GM21526 (cell line): ENCODE measurements around the gene TTC1.
A peak's percentile ranks its signal among the peaks of the same experiment; 100 is the strongest.
"Not testable (repeated sequence)": the region's sequence is repeated elsewhere in the genome, so short reads cannot be mapped to it uniquely, and the experiment has no call there.

Experiments used
- ATAC-seq: cut with Tn5 transposase; IDR thresholded peaks from one replicate; pipeline ENCODE4 v1.9.1; 2021; ENCODE audit warnings: moderate library complexity; ENCODE audit not compliant: unreplicated experiment, low FRiP score

TTC1 gene, protein sequence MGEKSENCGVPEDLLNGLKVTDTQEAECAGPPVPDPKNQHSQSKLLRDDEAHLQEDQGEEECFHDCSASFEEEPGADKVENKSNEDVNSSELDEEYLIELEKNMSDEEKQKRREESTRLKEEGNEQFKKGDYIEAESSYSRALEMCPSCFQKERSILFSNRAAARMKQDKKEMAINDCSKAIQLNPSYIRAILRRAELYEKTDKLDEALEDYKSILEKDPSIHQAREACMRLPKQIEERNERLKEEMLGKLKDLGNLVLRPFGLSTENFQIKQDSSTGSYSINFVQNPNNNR

DNA sequence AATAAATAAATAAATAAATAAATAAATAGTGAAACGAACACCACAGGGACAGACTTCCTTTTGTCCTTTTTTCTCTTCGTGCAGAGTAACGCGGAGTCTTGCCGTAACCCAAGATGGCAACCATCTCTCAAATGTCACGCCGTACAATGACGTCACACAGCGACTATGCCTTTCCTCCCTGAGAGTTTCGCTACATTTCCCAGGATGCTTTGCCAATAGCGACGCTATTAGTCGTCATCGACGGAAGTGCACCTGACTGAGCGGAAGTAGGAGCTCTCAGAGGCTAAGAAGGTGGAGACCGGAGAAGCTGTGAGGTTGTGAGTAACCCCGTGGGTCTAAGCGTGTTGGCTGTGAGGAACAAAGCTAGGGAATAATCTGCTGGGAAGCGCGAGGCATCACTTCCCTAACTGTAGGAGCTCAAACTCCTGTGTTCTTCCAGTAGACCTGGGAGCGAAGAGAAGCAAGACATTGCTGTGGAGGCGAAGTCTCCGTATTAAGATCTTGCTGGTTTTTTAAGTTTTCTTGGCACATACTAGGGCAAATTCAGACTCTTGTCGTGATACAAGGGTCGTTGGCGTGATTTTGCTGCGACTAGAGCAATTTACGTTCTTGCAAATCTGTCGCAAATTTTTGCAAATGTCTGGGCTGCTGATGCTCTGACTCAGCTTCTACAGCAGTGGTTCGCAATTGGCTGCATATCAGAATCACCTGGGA lies at the start of gene TTC1:
TSS of gene TTC1 (plus strand) at position 263 of the 714 bp plus-strand sequence. CDS start 1,390 bp downstream, outside the sequence.
- ATAC-seq = peak; percentile 99

DNA sequence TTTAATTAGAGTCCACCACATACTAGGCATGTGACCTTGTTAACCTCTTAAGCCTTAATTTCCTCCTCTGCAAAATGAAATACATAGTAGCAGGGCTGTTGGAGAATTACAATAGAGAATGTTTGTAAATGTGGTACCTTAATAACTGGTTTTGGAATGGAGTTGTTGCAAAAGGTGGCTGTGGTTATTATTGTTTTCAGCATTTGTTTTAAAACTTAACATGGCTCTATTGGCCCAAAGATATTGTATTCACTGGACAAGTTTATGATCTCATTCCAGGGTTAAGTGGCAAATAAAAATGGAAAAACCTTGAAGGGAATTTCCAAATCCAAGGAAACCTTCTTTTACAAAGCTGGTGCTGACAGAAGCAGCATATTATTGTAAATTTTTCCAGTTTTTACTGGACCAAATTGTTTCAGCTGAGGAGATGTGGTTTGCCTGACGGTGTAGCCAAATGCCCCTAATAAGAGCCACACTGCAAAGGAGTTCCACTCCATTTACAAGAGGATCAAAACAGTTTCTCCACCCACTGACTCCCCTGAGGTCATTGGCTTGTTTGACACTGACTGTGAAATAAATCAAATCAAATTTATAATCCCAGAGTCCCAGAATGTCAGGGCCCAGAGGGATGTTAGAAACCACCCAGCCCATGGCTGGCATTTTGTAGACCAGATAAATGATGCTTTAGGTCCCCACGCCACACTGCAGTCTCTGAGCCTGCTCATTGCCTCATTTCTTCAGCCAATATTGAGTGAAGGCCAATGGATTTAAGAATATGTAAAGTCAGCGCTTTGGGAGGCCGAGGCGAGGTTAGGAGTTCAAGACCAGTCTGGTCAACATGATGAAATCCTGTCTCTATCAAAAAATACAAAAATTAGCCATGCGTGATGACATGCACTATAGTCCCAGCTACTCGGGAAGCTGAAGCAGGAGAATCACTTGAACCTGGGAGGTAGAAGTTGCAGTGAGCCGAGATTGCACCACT lies 47.5 kb upstream of the TTC1 start:
- no peak for ATAC-seq

DNA sequence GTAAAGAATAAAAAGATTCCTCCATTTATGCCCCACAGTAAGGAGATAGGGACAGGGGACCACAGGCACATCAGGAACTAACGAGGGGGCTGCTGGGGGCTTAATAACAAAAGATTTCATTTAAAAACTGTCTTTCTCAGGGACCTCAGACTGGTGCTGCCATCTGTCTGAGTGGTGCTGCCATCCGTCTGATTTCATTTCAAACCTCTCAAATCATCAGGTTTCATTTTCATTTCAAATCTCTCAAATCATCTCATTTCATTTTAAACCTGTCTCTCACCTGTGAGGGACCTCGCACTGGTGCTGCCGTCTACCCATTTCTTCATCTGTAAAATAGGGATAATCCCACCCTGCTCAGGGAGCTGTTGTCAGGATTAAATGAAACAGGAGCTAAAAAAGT lies 46.7 kb upstream of the TTC1 start:
- no peak for ATAC-seq

DNA sequence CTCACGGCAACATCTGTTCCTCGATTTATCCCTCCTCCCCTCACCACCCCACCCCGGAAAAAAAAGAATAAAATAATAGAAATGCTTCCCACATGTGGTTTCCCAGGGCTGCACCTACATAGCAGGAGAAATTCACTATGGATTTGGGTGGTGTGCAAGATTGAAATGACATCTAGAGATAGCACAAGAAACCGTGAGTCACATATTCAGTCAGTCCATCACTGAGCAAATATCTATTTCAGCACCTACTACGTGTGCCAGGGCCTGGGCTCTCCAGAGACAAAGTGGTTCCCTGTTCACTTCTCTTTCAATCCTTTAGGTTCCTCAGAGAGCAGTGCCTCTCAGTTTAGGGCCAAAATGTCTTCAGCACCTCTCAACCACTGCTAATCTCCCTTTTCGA lies 45.0 kb upstream of the TTC1 start:
- ATAC-seq = no peak

DNA sequence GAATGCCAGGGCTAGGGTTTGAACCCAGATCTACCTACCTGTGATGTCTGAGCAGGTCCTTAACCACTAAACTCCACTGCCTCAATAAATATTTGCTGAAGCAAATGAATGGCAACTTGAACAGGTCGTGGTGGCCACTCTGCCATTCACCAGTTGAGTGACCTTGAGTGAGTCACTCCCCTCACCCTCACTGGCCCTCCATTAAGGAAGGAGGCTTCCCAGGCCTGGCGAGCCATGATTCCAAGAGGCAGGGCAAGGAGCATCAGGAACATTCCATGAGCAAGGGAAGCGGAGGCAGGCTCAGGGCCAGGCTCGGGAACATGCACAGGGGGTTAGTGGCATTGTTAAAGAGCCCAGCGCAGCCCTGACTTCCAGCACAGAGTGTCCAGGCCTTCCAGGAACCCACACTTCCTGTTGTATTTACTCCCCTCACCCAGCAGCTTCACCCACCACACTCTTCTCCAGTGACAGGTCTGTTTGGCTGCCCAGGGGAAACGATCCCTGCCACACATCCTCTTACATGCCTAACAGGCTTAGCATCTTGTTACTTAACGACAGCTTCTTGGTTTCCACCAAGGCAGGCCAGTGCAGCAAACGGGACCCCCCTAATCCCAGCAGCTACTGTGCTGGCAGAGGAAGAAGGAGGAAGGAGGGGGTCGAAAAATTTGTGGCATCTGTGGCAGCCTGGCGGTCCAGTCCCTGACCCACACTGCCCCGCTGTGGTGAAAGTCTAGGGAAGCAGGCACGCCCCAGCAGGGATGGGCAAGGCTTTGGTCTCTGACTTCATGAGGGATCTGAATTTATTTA lies 43.7 kb upstream of the TTC1 start:
- no peak for ATAC-seq

DNA sequence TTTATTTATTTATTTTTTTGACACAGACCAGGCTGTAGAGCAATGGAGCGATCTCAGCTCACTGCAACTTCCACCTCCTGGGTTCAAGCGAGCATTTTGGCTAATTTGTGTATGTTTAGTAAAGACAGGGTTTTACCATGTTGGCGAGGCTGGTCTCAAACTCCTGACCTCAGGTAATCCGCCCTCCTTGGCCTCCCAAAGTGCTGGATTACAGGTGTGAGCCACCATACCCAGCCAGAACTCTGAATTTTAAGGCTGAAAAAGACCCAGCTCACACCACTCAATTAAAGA lies 43.2 kb upstream of the TTC1 start:
- not testable (repeated sequence) for ATAC-seq

DNA sequence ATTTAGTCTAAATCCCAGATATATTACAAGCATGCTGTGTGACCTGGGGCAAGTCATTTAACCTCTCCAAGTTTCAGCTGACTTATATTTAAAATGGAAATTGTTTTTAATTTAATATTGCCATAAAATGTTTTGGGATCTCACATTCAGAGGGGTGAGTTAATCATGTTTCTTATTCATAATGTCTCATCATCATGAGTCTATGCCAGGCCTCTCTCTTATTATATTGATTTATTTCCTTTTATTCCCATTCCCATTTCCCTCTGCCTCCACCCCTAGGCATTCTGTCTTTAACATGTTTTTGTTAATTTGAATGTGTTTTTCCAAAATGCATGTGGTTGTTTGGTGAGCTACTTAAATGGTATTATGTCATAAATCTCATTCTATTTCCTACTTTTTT lies 39.0 kb upstream of the TTC1 start:
- no peak for ATAC-seq

DNA sequence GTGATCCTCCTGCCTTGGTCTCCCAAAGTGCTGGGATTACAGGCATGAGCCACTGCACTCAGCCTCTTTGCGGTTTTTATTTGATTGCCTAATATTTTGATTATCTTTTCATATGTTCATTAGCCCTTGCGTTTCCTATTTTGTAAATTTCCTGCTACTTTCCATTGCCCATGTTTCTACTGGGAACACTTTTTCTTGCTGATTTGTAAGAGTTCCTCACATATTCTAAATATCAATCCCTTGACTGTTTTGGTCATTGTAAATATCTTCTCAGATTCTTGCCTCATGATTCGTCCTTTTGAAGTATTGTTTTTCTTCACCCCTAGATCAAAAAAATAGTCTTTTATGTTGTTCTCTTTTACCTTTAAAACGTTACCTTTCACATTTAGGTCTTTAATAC lies 37.9 kb upstream of the TTC1 start:
- no peak for ATAC-seq

DNA sequence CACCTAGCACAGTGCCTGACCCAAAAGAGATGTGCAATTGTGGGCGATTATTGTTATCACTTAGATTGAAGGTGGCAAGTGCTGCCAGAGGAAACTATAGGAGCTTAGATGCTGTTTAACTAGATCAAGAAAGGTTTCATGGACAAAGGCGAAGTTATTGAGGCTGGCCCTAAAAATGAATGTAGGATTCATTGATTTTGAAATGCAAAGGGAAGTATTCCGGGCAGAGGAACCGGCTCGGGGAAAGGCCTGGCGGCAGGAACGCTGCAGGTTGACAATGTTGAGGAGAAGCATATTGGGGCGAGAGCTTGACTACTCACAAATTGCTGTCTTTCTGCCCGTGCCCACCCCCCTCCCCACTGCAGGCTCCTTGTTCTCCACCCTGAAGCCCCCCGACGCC lies 37.4 kb upstream of the TTC1 start:
- no peak for ATAC-seq

DNA sequence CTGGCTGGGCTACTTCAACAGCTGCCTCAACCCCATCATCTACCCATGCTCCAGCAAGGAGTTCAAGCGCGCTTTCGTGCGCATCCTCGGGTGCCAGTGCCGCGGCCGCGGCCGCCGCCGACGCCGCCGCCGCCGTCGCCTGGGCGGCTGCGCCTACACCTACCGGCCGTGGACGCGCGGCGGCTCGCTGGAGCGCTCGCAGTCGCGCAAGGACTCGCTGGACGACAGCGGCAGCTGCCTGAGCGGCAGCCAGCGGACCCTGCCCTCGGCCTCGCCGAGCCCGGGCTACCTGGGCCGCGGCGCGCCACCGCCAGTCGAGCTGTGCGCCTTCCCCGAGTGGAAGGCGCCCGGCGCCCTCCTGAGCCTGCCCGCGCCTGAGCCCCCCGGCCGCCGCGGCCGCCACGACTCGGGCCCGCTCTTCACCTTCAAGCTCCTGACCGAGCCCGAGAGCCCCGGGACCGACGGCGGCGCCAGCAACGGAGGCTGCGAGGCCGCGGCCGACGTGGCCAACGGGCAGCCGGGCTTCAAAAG lies 36.9 kb upstream of the TTC1 start:
- ATAC-seq = no peak

DNA sequence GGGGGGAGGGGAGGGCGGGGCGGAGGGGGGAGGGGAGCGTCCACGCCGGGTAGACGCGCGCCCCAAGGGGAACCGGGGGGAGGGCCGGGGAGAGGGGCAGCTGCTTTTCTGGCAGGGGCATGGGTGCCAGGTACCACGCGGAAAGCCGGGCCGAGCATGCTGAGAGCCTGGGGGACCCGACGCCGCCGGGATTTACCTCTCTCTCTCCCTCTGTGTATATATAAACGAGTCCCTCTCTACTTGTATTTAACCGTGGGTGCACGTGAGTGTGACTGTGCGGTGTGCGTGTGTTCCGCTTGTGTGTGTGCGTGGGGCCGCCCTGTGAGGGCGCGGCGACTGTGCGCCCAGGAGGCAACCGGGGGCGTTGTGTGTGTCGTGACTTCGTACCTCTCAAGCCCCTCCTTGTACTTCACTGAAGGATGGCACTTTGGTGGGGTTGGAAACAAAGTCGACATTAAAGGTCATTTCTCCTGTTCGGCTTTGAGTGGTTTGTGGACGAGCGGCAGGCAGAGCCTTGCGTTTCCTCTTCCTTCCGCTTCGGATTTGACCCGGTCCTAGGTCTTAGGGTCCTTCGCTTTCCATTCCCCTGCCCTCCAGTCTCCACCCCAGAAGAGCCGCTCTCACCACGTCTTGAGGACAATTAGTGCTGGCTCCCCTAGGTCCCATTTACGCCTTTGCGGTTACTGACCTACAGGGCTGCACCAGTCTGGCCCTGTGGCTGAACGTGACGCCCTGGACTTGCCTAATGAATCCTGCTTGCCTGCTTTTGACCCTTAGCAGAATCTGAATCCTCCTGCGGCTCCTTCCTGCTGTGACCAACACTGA lies 36.2 kb upstream of the TTC1 start:
- no peak for ATAC-seq

DNA sequence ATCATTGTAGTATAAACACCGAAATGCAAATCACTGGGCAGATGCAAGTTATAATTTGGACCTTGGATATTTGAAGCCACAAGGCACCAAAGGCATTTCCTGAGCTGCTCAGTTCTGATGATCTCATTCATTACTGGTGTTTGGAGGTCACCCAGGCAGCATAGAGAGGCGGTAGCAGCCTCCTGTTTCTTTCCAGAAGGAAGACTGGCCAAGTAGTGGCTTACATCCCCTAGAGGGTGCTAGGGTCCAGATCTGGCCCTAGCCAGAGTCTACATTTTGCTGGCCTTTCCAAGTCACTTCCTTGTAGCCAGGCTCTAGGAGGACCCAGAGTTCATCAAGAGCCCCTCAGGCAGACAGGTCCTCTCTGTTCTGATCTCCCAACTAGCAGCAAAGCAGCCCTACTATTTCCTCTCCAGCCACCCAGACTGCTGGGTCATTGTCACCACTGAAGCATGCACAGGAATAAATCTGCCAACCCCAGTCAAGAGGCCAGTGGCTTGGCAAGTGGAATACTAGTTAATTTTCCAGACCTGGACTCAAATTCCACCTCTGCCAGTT lies 33.4 kb upstream of the TTC1 start:
- ATAC-seq = no peak

DNA sequence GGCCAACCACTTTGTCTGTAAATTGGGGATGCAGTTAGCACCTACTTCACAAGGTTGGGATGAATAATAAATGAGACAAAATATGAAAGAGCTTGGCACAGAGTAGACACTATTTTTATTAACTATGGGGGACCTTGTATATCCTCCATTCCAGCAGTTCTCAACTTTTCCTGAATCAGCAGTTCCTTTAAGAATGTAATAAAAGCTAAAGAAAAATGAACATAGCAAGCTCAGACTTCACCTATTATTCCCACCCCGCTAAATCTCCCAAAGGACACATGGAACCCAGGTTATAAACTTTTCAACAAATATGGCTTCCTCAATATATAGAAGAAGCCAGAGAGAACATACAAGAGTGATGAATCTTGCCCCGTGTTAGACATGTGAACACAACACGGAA lies 32.0 kb upstream of the TTC1 start:
- ATAC-seq = no peak

DNA sequence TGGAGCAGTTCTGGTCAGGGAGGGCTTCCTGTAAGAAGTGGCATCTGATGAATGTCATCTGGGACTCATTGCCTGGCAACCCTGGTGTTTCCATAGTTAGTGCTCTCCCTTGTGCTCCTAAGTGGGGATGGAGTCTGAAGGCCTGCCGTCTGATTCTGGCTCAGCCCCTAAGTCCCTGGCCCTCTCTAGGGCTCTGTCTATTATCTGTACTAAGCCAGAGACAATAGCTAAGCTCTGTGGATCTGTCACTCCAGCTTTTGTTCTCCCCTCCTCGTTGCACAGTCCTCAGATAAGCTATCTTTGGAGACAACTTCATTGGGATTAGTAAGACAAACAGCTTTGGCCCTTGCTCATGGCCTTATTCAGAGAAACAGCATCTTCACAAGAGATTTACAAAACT lies 30.6 kb upstream of the TTC1 start:
- no peak for ATAC-seq

DNA sequence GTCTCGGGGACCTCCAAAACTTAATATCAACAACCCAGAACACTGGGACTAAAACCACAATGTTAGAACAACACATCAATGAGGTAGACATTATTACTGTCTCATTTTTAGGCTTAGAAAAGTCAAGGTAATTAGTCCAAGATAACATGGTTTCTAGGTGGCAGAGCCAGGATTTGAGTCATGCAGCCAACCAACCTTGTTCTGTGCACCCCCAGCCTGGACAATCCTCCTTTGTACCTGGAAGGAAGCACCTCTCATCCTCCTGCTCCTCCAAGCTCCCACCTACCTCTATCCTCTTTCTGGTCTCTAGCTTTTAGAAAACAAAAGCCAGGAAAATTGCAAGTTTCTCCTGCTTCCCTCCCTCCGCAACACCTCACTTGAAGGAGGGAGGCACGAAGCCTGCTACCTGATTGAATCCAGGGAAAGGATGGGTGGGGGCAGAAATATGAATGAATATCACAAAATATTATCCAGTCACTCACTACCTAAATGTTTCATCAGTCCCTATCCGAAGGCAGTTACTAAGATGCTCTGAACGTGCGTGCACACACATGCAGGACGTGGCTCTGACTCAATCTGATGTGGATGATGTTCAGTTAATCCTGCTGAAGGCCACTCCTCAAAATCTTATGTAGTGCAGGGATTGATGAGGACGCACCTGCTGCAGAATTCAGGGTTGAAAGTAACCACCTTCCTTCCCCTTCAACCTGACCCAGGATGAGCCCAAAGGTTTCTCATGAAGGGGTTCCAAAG lies 26.3 kb upstream of the TTC1 start:
- no peak for ATAC-seq

DNA sequence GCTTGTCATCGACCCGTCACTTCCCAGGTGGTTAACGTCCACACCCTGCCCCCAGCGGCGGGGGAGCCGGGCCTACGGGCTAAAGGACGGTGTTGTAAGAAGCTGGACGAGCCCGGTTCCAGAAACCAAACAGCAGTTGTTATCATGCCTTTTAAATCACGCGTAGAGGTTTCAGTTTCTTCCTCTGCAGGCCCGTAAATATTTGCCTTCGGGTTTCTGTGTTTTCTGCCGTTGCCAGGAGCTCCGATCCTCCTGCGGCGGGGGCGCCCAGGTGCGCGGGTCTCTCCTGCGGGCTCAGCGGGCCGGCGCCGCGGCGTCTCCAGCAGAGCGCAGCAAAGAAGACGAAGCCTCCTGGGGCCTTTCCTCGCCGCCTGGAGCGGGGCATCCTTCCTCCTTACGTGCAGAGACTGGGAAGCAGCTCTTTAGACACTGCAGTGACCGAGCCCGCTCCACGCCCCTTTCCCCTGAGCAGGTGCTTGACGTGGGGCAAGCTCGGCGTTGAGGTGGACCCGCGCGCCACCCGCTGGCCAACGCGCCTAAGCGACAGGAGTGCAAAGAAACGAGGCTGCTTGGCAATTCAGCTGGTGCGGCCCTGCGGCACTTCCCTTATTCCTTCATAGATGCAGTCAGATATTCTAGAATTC lies 21.8 kb upstream of the TTC1 start:
- peak; percentile 92 for ATAC-seq

DNA sequence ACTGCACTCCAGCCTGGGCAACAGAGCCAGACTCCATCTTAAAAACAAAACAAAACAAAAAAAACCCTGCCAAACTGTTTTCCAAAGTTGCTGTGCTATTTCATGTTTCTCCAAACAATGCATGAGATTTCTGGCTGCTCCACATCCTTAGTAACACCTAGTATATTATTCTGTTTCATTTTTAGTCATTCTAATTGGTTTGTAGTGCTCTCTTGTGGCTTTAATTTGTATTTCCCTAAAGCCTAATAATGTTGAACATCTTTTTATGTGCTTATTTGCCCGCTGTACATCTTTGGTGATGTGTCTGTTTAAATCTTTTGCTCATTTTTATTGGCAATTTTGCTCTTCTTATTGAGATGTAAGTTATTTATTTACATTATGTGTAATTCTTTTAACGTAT lies 18.4 kb upstream of the TTC1 start:
- no peak for ATAC-seq

DNA sequence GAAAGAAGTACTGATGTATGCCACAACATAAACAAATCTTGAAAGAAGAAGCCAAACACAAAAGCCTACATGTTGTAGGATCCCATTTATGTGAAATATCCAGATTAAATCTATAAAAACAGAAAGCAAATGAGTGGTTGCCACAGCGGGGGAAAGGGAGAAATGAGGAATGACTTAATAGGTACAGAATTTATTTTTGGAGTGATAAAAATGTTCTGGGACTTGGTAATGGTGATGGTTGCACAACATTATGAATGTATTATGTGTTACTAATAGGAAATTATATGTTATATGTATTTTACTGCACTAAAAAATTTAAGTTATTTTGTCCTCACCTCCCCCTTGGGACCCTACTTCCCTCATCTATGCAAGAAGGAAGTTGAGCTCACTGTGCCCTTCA lies 16.4 kb upstream of the TTC1 start:
- ATAC-seq = no peak
